ENCODE data around the gene AGBL1.
"Not testable (repeated sequence)": the region's sequence is repeated elsewhere in the genome, so short reads cannot be mapped to it uniquely, and the experiment has no call there.

AGBL1 gene

GRCh38 chr15:86846036-86846435 is 766.4 kb downstream of the AGBL1 start:
- DNase-seq, result no peak

GRCh38 chr15:86849136-86849535 is 769.5 kb downstream of the AGBL1 start:
- DNase-seq, result no peak

- DNase-seq, result no peak
Observed at GRCh38 chr15:86849558-86850285, 770.1 kb downstream of the AGBL1 start.

GRCh38 chr15:86850939-86851338 is 771.3 kb downstream of the AGBL1 start:
- DNase-seq, result no peak

- DNase-seq, result no peak
Observed at GRCh38 chr15:86852741-86853140, 773.1 kb downstream of the AGBL1 start.

GRCh38 chr15:86854176-86854575 is 774.5 kb downstream of the AGBL1 start:
- no peak for DNase-seq

GRCh38 chr15:86855307-86856291 is 775.9 kb downstream of the AGBL1 start:
- DNase-seq, result no peak

- no peak for DNase-seq
Observed at GRCh38 chr15:86857701-86858100, 778.0 kb downstream of the AGBL1 start.

- no peak for DNase-seq
Observed at GRCh38 chr15:86863226-86863915, 783.7 kb downstream of the AGBL1 start.

- DNase-seq, result no peak
Observed at GRCh38 chr15:86865920-86866319, 786.2 kb downstream of the AGBL1 start.

- no peak for DNase-seq
Observed at GRCh38 chr15:86870846-86871245, 791.2 kb downstream of the AGBL1 start.

GRCh38 chr15:86871964-86872363 is 792.3 kb downstream of the AGBL1 start:
- DNase-seq, result no peak

- DNase-seq, result no peak
Observed at GRCh38 chr15:86872782-86873181, 793.1 kb downstream of the AGBL1 start.

- no peak for DNase-seq
Observed at GRCh38 chr15:86875067-86875466, 795.4 kb downstream of the AGBL1 start.

- DNase-seq, result no peak
Observed at GRCh38 chr15:86876387-86876944, 796.8 kb downstream of the AGBL1 start.

- no peak for DNase-seq
Observed at GRCh38 chr15:86877171-86877631, 797.5 kb downstream of the AGBL1 start.

GRCh38 chr15:86878844-86879243 is 799.2 kb downstream of the AGBL1 start:
- DNase-seq, result not testable (repeated sequence)

GRCh38 chr15:86879250-86880229 is 799.9 kb downstream of the AGBL1 start:
- DNase-seq, result no peak

- DNase-seq, result no peak
Observed at GRCh38 chr15:86885616-86886015, 805.9 kb downstream of the AGBL1 start.

- no peak for DNase-seq
Observed at GRCh38 chr15:86892774-86893449, 813.2 kb downstream of the AGBL1 start.

GRCh38 chr15:86894269-86894668 is 814.6 kb downstream of the AGBL1 start:
- DNase-seq, result no peak
